ENCODE measurements around the gene IGF2R.

Gene IGF2R

GRCh38 chr6:160055378-160055777 is 86.5 kb downstream of the IGF2R start:
- no peak for DNase-seq (ENCODE audit: low read depth)
- in situ Hi-C loops (cut with HindIII; ENCODE audit: low sequenced_read_pairs): no loop called here
- no peak overlapping the region for H3K4me3 ChIP-seq (ENCODE audit: low read depth, low read length)
- no peak for TF ChIP-seq CTCF (IDR thresholded peaks at IDR 0.05; ENCODE audit: low read depth, low read length, missing control alignments)

- DNase-seq (ENCODE audit: low read depth): no peak
- in situ Hi-C loops (cut with HindIII; ENCODE audit: low sequenced_read_pairs): no loop called here
- no peak overlapping the region for H3K4me3 ChIP-seq (ENCODE audit: low read depth, low read length)
- no peak for TF ChIP-seq CTCF (IDR thresholded peaks at IDR 0.05; ENCODE audit: low read depth, low read length, missing control alignments)
These were observed 86.9 kb downstream of the IGF2R start for GRCh38 chr6:160055813-160056212.

- no peak overlapping the region for H3K4me3 ChIP-seq (ENCODE audit: low read depth, low read length)
- in situ Hi-C loops (cut with HindIII; ENCODE audit: low sequenced_read_pairs): no loop called here
- DNase-seq (ENCODE audit: low read depth): no peak
- no peak for TF ChIP-seq CTCF (IDR thresholded peaks at IDR 0.05; ENCODE audit: low read depth, low read length, missing control alignments)
These were observed 88.2 kb downstream of the IGF2R start for GRCh38 chr6:160057080-160057479.

- no peak overlapping the region for H3K4me3 ChIP-seq (ENCODE audit: low read depth, low read length)
- no peak for DNase-seq (ENCODE audit: low read depth)
- in situ Hi-C loops (cut with HindIII; ENCODE audit: low sequenced_read_pairs): no loop called here
- no peak for TF ChIP-seq CTCF (IDR thresholded peaks at IDR 0.05; ENCODE audit: low read depth, low read length, missing control alignments)
These were observed 89.8 kb downstream of the IGF2R start for GRCh38 chr6:160058603-160059215.

GRCh38 chr6:160060221-160060620 is 91.3 kb downstream of the IGF2R start:
- in situ Hi-C loops (cut with HindIII; ENCODE audit: low sequenced_read_pairs): no loop called here
- no peak overlapping the region for H3K4me3 ChIP-seq (ENCODE audit: low read depth, low read length)
- DNase-seq (ENCODE audit: low read depth): no peak
- no peak for TF ChIP-seq CTCF (IDR thresholded peaks at IDR 0.05; ENCODE audit: low read depth, low read length, missing control alignments)

- H3K4me3 ChIP-seq (ENCODE audit: low read depth, low read length): no peak overlapping the region
- no peak for TF ChIP-seq CTCF (IDR thresholded peaks at IDR 0.05; ENCODE audit: low read depth, low read length, missing control alignments)
- DNase-seq (ENCODE audit: low read depth): no peak
- in situ Hi-C loops (cut with HindIII; ENCODE audit: low sequenced_read_pairs): no loop called here
These were observed 92.1 kb downstream of the IGF2R start for GRCh38 chr6:160060920-160061447.

Measured in astrocyte of the cerebellum (primary cell).